Measurements from ENCODE around the gene PAX5.

- TF ChIP-seq REST (IDR thresholded peaks at IDR 0.05; ENCODE audit: insufficient read depth in 1 of 2, low read depth in 2 of 2, low read length in 2 of 2): no peak
- TF ChIP-seq POLR2AphosphoS5 (IDR thresholded peaks at IDR 0.05; ENCODE audit: low read depth, low read length): no peak
- TF ChIP-seq TAF1 (IDR thresholded peaks at IDR 0.05; ENCODE audit: borderline replicate concordance, insufficient read depth, low read length): no peak
Observed at GRCh38 chr9:36831381-36832161, 202.5 kb downstream of the PAX5 start.

Measured in PFSK-1 (cell line).